WTC11 (cell line): ENCODE data around the gene IFNAR1.

ENCODE experiments used
- CTCF ChIP-seq: fragments of 200-600 bp; IDR thresholded peaks from 2 replicates; pipeline ENCODE4 v1.8.0; 2022; ENCODE audit warnings: antibody characterized with exemption
- IRF2 ChIP-seq: sonication (generic); formaldehyde crosslinking; IDR thresholded peaks from 2 replicates; pipeline ENCODE4 v1.8.0; 2022; ENCODE audit warnings: low read depth, missing genetic modification reagents, borderline replicate concordance
- SMAD3 ChIP-seq: sonication (generic); formaldehyde crosslinking; IDR thresholded peaks from 2 replicates; pipeline ENCODE4 v1.8.0; 2022; ENCODE audit warnings: missing genetic modification reagents, mild to moderate bottlenecking, borderline replicate concordance

GRCh38 chr21:33296156-33296555 lies 28.6 kb upstream of the IFNAR1 start:
- TF ChIP-seq CTCF, result no peak
- TF ChIP-seq SMAD3, result no peak
- TF ChIP-seq IRF2 (CRISPR knock-in tag), result no peak
